NCI-H1930 (cell line): Measurements from ENCODE around the gene ALKBH5.

ENCODE experiments used
- DNase-seq, 2 experiments: peaks; one replicate each; lab custom pipeline; 2025; lab: John Stamatoyannopoulos, UW

The ALKBH5 gene

GRCh38 chr17:18245038-18245776, 61.6 kb downstream of the ALKBH5 start:
- no peak for DNase-seq

- no peak for DNase-seq
Measured at GRCh38 chr17:18246109-18246725, 62.6 kb downstream of the ALKBH5 start.

- DNase-seq: peak in 1 of 2 experiments; percentile 21
Measured at GRCh38 chr17:18246880-18247612, 63.4 kb downstream of the ALKBH5 start.

GRCh38 chr17:18247613-18248001, 64.0 kb downstream of the ALKBH5 start:
- no peak for DNase-seq

- DNase-seq: peak; percentile 55 to 63
Measured at GRCh38 chr17:18248300-18248731, 64.7 kb downstream of the ALKBH5 start.

GRCh38 chr17:18248811-18249210, 65.2 kb downstream of the ALKBH5 start:
- DNase-seq: no peak

GRCh38 chr17:18250259-18250658, 66.6 kb downstream of the ALKBH5 start:
- no peak for DNase-seq

- no peak for DNase-seq
Measured at GRCh38 chr17:18250708-18251107, 67.1 kb downstream of the ALKBH5 start.

GRCh38 chr17:18251204-18251603, 67.6 kb downstream of the ALKBH5 start:
- no peak for DNase-seq

GRCh38 chr17:18252160-18252559, 68.5 kb downstream of the ALKBH5 start:
- DNase-seq: no peak

- DNase-seq: no peak
Measured at GRCh38 chr17:18253187-18253884, 69.7 kb downstream of the ALKBH5 start.

- DNase-seq: no peak
Measured at GRCh38 chr17:18253947-18254821, 70.6 kb downstream of the ALKBH5 start.

GRCh38 chr17:18254888-18255649, 71.4 kb downstream of the ALKBH5 start:
- DNase-seq: no peak

- no peak for DNase-seq
Measured at GRCh38 chr17:18256351-18256750, 72.7 kb downstream of the ALKBH5 start.

GRCh38 chr17:18256776-18257175, 73.1 kb downstream of the ALKBH5 start:
- no peak for DNase-seq

GRCh38 chr17:18257268-18257981, 73.8 kb downstream of the ALKBH5 start:
- no peak for DNase-seq

GRCh38 chr17:18257982-18258355, 74.3 kb downstream of the ALKBH5 start:
- no peak for DNase-seq

- peak in 1 of 2 experiments; percentile 45 for DNase-seq
Measured at GRCh38 chr17:18258356-18259038, 74.9 kb downstream of the ALKBH5 start, which contains the start of gene FLII. Gene FLII (minus strand): TSS chr17:18258738. CDS start chr17:18258690, 48 bp downstream.
